Measurements from ENCODE around the gene ABCG4.

- no peak for TF ChIP-seq TCF12 (IDR thresholded peaks at IDR 0.05; ENCODE audit: low read depth)
- TF ChIP-seq YY1 (IDR thresholded peaks at IDR 0.05; ENCODE audit: low read depth): no peak
Measured at GRCh38 chr11:119149018-119149785, at the start of gene ABCG4.
